Kasumi-1 (cell line): Measurements from ENCODE around the gene CA10.

Experiments used
- DNase-seq, 2 experiments: peaks; one replicate each; lab custom pipeline; 2025; lab: John Stamatoyannopoulos, UW

The CA10 gene

DNA sequence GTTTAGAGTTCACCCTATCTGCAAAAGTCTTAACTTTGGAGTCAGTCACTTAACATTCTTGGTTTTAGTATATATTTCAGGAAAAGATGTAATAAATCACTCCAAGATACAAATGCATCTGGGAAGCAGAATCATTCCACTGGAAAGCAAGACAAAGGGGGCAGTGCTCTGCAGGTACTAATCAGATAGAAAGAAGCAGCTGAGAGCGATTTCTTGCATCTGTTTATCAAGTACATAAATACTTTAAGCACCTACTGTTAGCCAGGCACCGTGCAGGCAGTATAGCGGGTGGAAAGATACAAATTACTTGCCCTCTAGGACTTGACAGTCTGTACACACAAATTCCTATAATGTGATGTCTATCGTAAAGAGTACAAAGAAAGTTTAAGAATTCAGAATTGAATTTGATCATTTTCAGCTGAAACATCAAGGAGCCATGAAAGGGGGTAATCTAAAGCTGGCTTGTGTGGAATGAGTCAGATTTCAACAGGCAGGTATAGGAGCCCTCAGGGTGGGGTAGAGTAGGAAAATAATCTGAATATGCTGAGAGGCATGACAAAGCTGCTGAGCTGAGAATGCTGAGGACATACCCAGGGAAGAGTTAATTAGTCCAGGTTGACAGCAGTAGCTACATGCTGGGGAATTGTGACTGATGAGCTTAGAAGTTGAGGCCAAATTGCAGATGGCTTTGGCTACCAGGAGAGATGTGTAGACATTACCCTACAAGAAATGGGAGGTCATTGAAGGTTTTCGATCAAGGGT, 110.2 kb downstream of the CA10 start:
- DNase-seq: no peak

DNA sequence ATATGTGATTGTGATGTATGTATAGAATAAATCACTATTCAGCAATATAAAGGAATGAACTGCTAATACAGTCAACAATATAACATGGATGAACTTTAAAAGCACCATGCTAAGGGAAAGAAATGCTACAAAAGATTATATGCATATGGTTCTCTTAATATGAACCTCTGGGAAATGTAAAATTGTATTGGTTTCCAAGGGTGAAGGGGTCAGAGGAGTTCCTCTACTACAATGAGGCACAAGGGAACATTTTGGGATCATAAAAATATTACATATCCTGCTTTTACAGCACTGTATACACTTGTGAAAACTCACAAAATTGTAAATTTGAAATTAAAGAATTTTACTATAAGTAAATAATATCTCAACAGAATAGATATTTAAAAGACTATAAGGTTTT, 111.4 kb downstream of the CA10 start:
- no peak for DNase-seq

DNA sequence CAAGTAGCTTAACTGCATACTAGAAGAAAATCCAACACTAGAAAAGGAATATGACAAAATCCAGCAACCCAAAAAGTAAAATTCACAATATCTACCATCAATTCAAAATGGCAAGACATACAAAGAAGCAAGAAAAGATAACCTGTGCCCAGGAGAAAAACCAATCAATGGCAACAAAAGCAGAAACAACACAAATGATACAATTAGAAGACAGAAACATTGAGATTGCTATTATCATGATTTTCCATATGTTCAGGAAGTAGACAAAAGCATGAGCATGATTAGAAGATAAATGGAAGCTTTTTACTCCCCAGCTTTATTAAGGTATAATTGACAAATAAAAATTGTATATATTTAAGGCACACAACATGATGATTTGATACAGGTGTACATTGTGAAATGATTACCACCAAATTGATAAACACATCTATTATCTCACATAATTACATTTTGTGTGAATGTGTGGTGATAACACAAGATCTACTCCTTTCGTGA, 117.3 kb downstream of the CA10 start:
- no peak for DNase-seq

DNA sequence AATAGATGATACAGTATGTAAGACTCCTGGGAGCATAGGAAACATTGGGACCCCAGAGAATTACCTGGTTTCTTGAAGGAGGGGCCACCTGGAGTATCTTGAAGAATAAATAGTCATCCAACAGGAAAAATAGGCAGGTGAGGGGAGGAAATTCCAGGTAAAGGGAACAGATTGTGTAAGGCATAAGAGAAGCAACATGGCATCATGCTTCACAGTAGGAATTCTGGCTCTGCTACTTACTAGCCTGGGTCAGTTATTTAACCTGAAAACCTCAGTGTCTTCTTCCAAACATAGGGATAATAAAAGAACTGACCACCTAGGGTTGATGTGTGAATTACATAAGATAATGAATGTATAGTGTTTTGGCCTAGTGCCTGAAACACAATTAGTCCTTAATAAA, 122.1 kb downstream of the CA10 start:
- no peak for DNase-seq

DNA sequence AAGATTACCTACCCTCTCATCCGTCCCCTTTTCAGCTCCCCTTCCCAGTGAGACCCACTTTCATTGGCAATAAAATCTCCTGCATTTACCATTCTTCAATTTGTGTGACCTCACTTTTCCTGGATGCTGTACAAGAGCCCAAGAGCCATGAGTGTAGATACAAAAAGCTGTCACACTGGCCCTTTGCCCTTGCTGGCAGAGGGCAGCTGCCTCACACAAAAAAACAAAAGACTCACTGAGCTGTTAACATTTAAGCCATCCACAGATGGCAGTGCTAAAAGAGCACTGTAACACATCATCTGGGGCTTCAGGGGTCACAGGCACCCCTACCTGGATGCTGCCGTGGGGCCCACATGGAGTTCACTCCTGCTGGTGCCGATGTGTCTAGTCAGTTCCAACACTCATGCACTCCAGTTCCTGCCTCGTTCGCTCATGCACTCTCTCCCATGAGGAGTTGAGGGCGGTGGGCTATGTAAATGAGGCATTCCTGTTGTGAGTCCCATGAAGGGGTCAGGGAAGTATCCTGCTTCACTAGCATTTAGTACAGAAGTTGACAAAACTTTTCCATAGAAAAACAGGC, 123.1 kb downstream of the CA10 start:
- DNase-seq: no peak

GRCh38 chr17:52032454-52032853, 126.1 kb downstream of the CA10 start:
- no peak for DNase-seq

DNA sequence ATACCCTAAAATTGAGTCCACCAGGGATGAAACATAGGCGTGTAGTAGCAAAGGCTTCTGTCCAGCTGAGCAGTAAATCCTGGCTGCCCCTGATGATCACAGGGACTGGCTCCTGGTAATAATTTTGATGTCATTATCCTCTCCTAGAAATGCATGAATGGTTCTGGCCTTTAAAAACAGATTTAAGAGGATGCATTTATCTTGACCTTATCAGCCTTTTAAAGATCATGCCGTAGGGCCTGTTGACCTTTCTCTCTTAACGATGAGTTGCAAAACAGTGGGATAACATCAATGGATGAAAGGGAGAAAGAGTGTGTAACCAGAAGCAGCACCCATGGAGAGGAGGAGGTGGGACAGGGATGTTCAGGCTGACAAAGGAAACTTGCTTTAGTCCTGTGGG, 128.5 kb downstream of the CA10 start:
- DNase-seq: no peak

GRCh38 chr17:52027620-52028295, 130.8 kb downstream of the CA10 start:
- no peak for DNase-seq

DNA sequence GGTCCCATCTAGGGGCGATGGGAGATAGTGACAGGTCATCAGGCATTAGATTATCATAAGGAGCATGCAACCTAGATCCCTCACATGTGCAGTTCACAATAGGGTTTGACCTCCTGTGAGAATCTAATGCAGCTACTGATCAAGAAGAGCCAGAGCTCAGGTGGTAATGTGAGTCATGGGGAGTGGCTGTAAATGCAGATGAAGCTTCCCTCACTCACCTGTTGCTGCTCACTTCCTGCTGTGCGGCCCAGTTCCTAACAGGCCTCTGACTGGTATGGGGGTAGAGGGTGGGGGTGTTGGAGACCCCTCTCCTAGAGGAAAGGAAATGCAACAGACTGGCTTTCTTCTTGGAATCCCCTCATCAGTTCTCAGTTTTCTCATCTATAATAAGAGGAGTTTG, 131.4 kb downstream of the CA10 start:
- no peak for DNase-seq

GRCh38 chr17:52026075-52026474, 132.4 kb downstream of the CA10 start:
- DNase-seq: no peak

- no peak for DNase-seq
Measured at GRCh38 chr17:52025236-52025635, 133.3 kb downstream of the CA10 start.

- peak; percentile 2 to 14 for DNase-seq
Measured at GRCh38 chr17:52024300-52024870, 134.1 kb downstream of the CA10 start.

DNA sequence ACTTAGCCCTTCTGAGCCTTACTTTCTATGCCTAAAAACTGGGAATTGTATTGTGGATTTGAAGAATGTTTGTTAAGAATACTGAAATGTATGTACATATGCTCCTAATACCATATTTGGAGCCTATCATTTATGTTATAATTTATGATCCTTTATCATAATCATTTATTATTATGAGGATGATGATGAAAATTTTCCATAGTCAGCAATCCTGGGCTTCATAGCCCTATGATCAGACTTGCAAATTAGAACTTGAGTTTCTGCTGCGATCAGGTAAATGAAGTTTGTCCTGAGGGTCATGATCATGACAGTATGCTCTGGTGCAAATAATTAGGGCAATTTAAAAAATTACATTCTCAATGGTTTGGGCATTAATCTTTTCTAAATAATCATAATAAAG, 147.4 kb downstream of the CA10 start:
- no peak for DNase-seq

DNA sequence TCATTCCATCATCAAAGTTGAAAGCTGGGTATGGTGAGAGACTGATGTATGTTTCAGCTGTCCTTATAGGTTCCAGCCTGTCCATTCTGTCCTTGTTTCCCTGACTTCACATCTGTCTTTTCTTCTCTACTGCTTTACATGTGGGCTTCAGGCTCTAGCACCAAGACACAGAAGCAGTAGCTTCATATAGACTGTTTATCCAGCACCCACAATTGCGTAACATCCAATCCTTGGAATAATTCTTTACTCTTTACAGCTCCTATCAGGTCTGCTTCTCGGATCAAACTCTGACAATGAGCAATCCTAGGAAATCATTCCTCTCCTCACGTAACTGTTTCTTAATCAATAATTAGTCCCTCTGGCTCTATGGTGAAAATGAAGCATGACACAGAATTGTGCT, 158.9 kb downstream of the CA10 start:
- no peak for DNase-seq

GRCh38 chr17:51997723-51998122, 160.8 kb downstream of the CA10 start:
- DNase-seq: no peak

DNA sequence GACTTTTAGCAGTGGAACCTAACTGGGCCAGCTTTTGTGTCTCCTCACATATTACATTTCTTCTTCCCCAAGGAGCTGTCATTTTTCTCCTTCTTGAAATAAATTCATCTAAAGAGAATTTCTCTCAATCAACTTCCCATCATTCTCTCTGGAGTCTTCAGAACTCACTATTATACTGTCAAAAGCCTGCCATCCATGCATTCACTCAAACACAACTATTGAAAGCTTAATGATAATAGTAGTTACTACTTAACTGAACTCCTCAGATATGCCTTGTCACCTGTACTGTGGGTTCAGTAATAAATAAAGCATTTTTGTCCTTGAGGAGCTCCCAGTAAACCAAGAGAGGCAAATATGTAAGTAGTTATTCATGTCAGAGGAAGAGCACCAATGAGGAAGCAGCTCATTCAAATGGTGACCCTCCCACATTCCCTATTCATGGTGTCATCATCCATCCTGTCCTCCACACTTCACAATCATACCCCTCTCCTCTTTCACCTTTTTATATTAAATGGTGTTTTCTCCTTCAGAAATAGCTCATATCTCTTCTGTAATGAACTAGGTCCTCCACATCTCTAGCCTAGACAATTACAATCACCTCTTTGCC, 162.6 kb downstream of the CA10 start:
- no peak for DNase-seq

- no peak for DNase-seq
Measured at GRCh38 chr17:51992864-51993416, 165.6 kb downstream of the CA10 start.

GRCh38 chr17:51971121-51971520, 187.4 kb downstream of the CA10 start:
- DNase-seq: no peak

DNA sequence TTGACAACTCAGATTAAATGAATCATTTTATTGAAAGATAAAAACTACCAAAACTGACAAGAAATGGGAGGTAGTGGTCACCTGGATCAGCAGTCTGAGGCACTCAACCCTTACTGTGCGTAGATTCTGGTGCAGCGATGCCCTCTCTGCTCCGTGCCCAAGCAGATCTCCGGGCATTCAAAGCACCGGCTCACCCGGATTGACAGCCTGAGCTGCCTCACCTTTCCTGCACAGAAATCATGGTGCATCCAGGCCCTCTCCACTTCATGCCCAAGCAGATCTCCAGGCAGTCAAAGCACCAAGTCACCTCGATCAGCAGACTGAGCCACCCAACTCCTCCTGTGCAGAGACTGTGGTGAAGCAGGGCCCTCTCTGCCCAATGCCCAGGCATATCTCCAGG, 196.8 kb downstream of the CA10 start:
- DNase-seq: no peak

GRCh38 chr17:51957786-51958185, 200.7 kb downstream of the CA10 start:
- no peak for DNase-seq

- DNase-seq: no peak
Measured at GRCh38 chr17:51955245-51955644, 203.3 kb downstream of the CA10 start.

DNA sequence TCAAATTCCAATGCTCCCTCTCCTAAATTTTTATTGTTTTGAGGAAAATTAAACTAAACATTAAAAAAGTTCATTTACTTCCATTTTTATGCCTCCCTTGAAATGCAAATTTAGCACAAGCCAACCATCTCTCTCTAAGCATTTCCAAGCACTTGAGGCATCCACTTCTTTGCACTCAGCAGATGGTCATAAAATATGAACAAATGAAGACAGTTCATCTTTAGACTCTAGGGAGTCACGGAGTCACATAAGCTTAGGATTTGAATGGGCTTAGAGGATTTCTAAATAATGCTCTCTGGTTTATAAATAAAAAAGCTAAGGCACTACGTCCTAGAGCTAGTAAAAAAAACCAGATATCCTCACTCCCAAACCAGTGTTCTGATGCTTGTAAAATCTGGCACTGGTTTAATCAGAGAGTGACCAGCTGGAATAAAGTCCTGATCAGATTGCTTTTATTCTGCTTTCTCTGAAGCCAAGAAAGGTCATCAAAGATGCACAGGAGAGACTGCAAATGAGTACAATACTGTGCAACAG, 204.2 kb downstream of the CA10 start:
- no peak for DNase-seq
